WTC11 (cell line): ENCODE results near the gene ISCU. TPM values are rescaled to one million over a fixed set of nuclear protein-coding genes. Genes with fewer than 3 reads are reported as not detected.
A peak's percentile ranks its signal among the peaks of the same experiment; 100 is the strongest.

Experiments
- ATAC-seq: fragments of 200-7000 bp; cut with Tn5 transposase; 2 replicates; pipeline ENCODE4 v1.10.0; 2021; ENCODE audit warnings: mild to moderate bottlenecking, moderate library complexity
- CTCF ChIA-PET: fragments of 300-600 bp; sonication (Branson Sonifier 250); formaldehyde crosslinking; loops from one replicate; lab custom pipeline; 2021; ENCODE audit warnings: antibody characterized with exemption; lab: Charles Lee
- POLR2A ChIA-PET: fragments of 350-600 bp; sonication (Branson Sonifier 250); formaldehyde crosslinking; loops from one replicate; lab custom pipeline; 2021; ENCODE audit warnings: antibody characterized with exemption; lab: Charles Lee
- DNase-seq: peaks from one replicate; pipeline ENCODE4 v3.0.0; 2021; ENCODE audit warnings: low spot score
- H3K27ac Mint-ChIP-seq: 2 replicates; pipeline ENCODE4 v1.8.0; 2021; ENCODE audit warnings: mixed read lengths
- H3K27me3 Mint-ChIP-seq: 2 replicates; pipeline ENCODE4 v1.8.0; 2021; ENCODE audit warnings: low read depth, mild to moderate bottlenecking, moderate library complexity, mixed read lengths
- H3K36me3 Mint-ChIP-seq: 2 replicates; pipeline ENCODE4 v1.8.0; 2021; ENCODE audit warnings: mixed read lengths
- H3K4me1 Mint-ChIP-seq: 2 replicates; pipeline ENCODE4 v1.8.0; 2022; ENCODE audit warnings: mixed read lengths
- H3K4me3 Mint-ChIP-seq: 2 replicates; pipeline ENCODE4 v1.8.0; 2021; ENCODE audit warnings: mild to moderate bottlenecking, moderate library complexity, mixed read lengths
- H3K9me3 Mint-ChIP-seq: 2 replicates; pipeline ENCODE4 v1.8.0; 2021; ENCODE audit warnings: mixed read lengths
- AR ChIP-seq: fragments of 250-450 bp; sonication (Bioruptor Pico); IDR thresholded peaks from 2 replicates; pipeline ENCODE4 v1.9.0; 2021; ENCODE audit warnings: mild to moderate bottlenecking
- CBFB ChIP-seq: sonication (generic); formaldehyde crosslinking; IDR thresholded peaks from 2 replicates; pipeline ENCODE4 v1.8.1; 2022; ENCODE audit warnings: mild to moderate bottlenecking, low read depth, missing genetic modification reagents
- NR2C2 ChIP-seq: sonication (generic); formaldehyde crosslinking; IDR thresholded peaks from 2 replicates; pipeline ENCODE4 v1.8.0; 2022; ENCODE audit warnings: mild to moderate bottlenecking, missing genetic modification reagents
- PRDM15 ChIP-seq: sonication (generic); formaldehyde crosslinking; IDR thresholded peaks from 2 replicates; pipeline ENCODE4 v1.8.0; 2022; ENCODE audit warnings: missing genetic modification reagents
- SOX15 ChIP-seq: fragments of 250-450 bp; sonication (Bioruptor Pico); IDR thresholded peaks from 2 replicates; pipeline ENCODE4 v1.9.0; 2021; ENCODE audit warnings: mild to moderate bottlenecking
- SP1 ChIP-seq: sonication (generic); formaldehyde crosslinking; conservative IDR thresholded peaks from 2 replicates; pipeline ENCODE4 v1.8.1; 2022; ENCODE audit warnings: missing genetic modification reagents
- USF2 ChIP-seq: sonication (generic); formaldehyde crosslinking; IDR thresholded peaks from 2 replicates; pipeline ENCODE4 v1.8.1; 2023; ENCODE audit warnings: mild to moderate bottlenecking, missing genetic modification reagents, moderate library complexity
- total RNA-seq: library from RNA; stranded (reverse); gene quantifications from 3 replicates; pipeline ENCODE4 v1.2.3, GENCODE V29; 2021
- TF ChIP-seq, protein P1 (sequence below): sonication (generic); formaldehyde crosslinking; IDR thresholded peaks from 2 replicates; pipeline ENCODE4 v1.8.1; 2022; ENCODE audit warnings: low read depth, missing genetic modification reagents, borderline replicate concordance
- TF ChIP-seq, protein P2 (sequence below): fragments of 250-450 bp; sonication (Bioruptor Pico); IDR thresholded peaks from 2 replicates; pipeline ENCODE4 v1.8.0; 2021; ENCODE audit warnings: mild to moderate bottlenecking
- TF ChIP-seq, protein P3 (sequence below): sonication (generic); formaldehyde crosslinking; IDR thresholded peaks from 2 replicates; pipeline ENCODE4 v1.8.1; 2022; ENCODE audit warnings: missing genetic modification reagents, borderline replicate concordance
- TF ChIP-seq, protein P4 (sequence below): sonication (generic); formaldehyde crosslinking; conservative IDR thresholded peaks from 2 replicates; pipeline ENCODE4 v1.8.1; 2023; ENCODE audit warnings: mild to moderate bottlenecking, low read depth, missing genetic modification reagents, moderate library complexity

The ISCU gene
- total RNA-seq, 1 experiment from 2014 or later, result 85.9 TPM

DNA sequence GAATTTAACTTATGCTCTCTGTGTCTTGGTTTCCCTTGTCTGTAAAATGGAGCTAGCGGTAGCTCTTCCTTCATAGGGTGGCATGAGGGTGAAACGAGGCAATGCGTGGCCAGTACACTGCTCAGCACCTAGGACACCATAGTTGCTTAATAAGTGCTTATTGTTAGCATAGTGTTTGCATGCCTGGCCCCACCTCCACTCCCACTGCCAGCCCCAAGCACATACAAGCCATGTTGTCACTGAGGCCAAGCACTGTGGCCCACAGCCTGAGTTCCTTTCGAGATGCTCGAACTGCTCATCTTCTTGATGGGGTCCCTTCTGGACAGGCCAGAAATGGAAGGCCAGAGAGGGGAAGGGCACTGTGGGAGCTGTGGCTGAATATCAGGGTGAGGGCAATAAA is 46.5 kb upstream of the ISCU start:
- Mint-ChIP-seq H3K9me3 (no peaks in the 10 kb centered on the region), H3K27me3 (no peaks in the 10 kb centered on the region; the same call in 1 of the 2 replicates), H3K4me1 (peaks cover 22% of the 10 kb centered on the region), H3K36me3 (peaks cover 23% of the 10 kb centered on the region), H3K4me3 (peak overlapping the region; percentile 74), H3K27ac (no peak overlapping the region)
- no peak for ATAC-seq
- POLR2A ChIA-PET, result no interaction called here
- CTCF ChIA-PET, result interaction anchor here (0.9 to 2.0 kb wide), 4 partner anchors 21 to 597 kb away, joined by 3 to 6 read pairs (median 4); no protein-coding TSS in a partner anchor
- no peak for DNase-seq
- no peak for TF ChIP-seq CBFB (CRISPR knock-in tag)
- no peak for TF ChIP-seq SOX15
- TF ChIP-seq, protein P1, sequence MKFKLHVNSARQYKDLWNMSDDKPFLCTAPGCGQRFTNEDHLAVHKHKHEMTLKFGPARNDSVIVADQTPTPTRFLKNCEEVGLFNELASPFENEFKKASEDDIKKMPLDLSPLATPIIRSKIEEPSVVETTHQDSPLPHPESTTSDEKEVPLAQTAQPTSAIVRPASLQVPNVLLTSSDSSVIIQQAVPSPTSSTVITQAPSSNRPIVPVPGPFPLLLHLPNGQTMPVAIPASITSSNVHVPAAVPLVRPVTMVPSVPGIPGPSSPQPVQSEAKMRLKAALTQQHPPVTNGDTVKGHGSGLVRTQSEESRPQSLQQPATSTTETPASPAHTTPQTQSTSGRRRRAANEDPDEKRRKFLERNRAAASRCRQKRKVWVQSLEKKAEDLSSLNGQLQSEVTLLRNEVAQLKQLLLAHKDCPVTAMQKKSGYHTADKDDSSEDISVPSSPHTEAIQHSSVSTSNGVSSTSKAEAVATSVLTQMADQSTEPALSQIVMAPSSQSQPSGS (CRISPR knock-in tag), result no peak
- no peak for TF ChIP-seq AR (CRISPR knock-in tag)
- no peak for TF ChIP-seq SP1 (CRISPR knock-in tag)

GRCh38 chr12:108516511-108517275 is 45.7 kb upstream of the ISCU start:
- POLR2A ChIA-PET, result no interaction called here
- DNase-seq (no peak), ATAC-seq (no peak)
- peak overlapping the region; percentile 74 for H3K4me3 Mint-ChIP-seq
- no peaks in the 10 kb centered on the region for H3K9me3 Mint-ChIP-seq
- CTCF ChIA-PET, result interaction anchor here (1.5 to 2.0 kb wide), 2 partner anchors 527 to 598 kb away, joined by 4 to 6 read pairs; no protein-coding TSS in a partner anchor
- peaks cover 31% of the 10 kb centered on the region for H3K36me3 Mint-ChIP-seq
- no peaks in the 10 kb centered on the region; the same call in 1 of the 2 replicates for H3K27me3 Mint-ChIP-seq
- peaks cover 17% of the 10 kb centered on the region for H3K4me1 Mint-ChIP-seq
- no peak overlapping the region; the same call in 1 of the 2 replicates for H3K27ac Mint-ChIP-seq
- TF ChIP-seq USF2 (CRISPR knock-in tag) (no peak), PRDM15 (CRISPR knock-in tag) (peak; percentile 41; the same call in 1 of the 2 replicates)

DNA sequence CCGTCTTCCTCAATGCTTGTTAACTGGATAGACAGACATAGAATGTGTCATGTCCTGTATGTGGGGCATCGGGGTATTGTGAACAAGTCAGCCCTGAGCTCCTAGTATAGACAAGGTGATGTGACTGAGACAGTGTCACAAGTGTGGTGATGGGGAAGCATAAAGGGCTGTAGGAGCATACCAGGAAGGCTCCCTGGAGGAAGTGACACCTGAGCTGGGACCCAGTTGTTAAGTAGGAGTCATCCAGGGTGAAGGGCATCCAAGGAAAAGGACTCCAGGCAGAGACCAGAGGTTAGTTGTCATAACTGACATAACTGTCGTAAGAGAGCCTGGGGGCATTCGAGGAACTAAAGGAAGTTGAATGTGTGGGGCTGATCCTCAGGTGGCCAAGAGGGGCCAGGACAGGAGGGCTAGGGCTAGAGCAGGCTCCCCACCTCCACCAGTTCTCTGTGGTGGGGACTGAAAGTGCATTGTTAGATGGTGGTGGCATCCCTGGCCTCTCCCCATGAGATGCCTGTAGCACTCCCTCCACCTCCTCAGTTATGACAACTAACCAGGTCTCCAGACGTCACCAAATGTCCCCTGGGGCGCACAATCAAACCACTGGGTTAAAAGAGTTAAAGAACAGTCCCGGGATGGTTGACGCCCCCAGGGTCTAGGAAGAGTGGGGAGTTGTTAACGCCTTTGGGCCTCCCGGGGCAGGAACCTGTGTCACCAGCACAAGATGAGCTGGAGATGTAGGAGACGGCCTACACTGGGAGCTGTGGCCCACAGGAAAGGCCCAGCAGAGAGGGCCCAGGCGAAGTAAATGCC is 44.9 kb upstream of the ISCU start:
- Mint-ChIP-seq H3K27ac (no peak overlapping the region), H3K36me3 (peaks cover 39% of the 10 kb centered on the region), H3K27me3 (no peaks in the 10 kb centered on the region; the same call in 1 of the 2 replicates), H3K4me1 (peaks cover 10% of the 10 kb centered on the region), H3K4me3 (0 out of 2 replicates have a peak overlapping the region, but pooled peaks have one; percentile 49), H3K9me3 (no peaks in the 10 kb centered on the region)
- CTCF ChIA-PET, result interaction anchor here (1.5 to 2.0 kb wide), 2 partner anchors 528 to 599 kb away, joined by 4 to 6 read pairs; no protein-coding TSS in a partner anchor
- DNase-seq (no peak), ATAC-seq (no peak)
- POLR2A ChIA-PET, result no interaction called here
- no peak for TF ChIP-seq NR2C2 (CRISPR knock-in tag)
- TF ChIP-seq, protein P2, sequence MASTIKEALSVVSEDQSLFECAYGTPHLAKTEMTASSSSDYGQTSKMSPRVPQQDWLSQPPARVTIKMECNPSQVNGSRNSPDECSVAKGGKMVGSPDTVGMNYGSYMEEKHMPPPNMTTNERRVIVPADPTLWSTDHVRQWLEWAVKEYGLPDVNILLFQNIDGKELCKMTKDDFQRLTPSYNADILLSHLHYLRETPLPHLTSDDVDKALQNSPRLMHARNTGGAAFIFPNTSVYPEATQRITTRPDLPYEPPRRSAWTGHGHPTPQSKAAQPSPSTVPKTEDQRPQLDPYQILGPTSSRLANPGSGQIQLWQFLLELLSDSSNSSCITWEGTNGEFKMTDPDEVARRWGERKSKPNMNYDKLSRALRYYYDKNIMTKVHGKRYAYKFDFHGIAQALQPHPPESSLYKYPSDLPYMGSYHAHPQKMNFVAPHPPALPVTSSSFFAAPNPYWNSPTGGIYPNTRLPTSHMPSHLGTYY (CRISPR knock-in tag), result no peak
- TF ChIP-seq, protein P3, sequence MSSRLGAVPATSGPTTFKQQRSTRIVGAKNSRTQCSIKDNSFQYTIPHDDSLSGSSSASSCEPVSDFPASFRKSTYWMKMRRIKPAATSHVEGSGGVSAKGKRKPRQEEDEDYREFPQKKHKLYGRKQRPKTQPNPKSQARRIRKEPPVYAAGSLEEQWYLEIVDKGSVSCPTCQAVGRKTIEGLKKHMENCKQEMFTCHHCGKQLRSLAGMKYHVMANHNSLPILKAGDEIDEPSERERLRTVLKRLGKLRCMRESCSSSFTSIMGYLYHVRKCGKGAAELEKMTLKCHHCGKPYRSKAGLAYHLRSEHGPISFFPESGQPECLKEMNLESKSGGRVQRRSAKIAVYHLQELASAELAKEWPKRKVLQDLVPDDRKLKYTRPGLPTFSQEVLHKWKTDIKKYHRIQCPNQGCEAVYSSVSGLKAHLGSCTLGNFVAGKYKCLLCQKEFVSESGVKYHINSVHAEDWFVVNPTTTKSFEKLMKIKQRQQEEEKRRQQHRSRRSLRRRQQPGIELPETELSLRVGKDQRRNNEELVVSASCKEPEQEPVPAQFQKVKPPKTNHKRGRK, result no peak
- TF ChIP-seq, protein P4, sequence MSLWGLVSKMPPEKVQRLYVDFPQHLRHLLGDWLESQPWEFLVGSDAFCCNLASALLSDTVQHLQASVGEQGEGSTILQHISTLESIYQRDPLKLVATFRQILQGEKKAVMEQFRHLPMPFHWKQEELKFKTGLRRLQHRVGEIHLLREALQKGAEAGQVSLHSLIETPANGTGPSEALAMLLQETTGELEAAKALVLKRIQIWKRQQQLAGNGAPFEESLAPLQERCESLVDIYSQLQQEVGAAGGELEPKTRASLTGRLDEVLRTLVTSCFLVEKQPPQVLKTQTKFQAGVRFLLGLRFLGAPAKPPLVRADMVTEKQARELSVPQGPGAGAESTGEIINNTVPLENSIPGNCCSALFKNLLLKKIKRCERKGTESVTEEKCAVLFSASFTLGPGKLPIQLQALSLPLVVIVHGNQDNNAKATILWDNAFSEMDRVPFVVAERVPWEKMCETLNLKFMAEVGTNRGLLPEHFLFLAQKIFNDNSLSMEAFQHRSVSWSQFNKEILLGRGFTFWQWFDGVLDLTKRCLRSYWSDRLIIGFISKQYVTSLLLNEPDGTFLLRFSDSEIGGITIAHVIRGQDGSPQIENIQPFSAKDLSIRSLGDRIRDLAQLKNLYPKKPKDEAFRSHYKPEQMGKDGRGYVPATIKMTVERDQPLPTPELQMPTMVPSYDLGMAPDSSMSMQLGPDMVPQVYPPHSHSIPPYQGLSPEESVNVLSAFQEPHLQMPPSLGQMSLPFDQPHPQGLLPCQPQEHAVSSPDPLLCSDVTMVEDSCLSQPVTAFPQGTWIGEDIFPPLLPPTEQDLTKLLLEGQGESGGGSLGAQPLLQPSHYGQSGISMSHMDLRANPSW (CRISPR knock-in tag), result no peak
